GDM1 (cell line): ENCODE data around the gene LRP8.

Experiments used
- DNase-seq: peaks from one replicate; lab custom pipeline; 2025; lab: John Stamatoyannopoulos, UW

LRP8 gene

DNA sequence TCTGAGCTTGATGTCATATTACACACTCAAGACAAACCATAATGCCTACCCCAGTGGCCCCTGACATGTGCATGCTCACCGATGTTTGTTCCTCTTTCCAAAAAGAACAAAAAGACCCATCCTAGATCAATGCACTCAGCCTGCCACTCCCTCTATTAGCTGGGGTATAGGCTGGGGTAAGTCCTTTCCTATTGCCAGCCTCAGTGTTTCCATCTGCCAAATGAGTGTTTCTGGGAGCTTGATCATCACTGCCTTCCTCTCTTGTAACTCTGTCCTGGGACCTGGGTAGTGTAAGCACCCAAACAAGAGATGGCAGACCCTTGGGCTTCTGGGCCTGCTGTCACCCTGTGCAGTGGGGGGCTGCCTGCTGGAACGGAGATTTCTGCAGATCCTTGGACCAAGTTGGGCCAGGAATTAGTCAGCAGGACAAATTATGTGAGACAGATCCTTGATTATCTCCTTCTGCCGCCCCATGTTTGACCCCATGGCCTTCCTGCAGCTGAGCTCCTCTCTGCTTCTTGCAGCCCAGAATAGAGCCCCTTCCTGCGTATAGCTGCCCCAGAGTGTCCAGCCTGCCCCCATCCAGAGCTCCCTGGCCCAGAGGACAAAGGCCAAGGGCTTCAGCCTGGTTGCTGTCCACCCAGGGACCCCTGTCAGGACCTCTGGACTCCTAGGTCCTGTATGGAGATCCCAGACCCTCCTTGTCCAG is 31.5 kb upstream of the LRP8 start:
- no peak for DNase-seq

- DNase-seq, result no peak
Measured at GRCh38 chr1:53356637-53357036, 28.8 kb upstream of the LRP8 start.

DNA sequence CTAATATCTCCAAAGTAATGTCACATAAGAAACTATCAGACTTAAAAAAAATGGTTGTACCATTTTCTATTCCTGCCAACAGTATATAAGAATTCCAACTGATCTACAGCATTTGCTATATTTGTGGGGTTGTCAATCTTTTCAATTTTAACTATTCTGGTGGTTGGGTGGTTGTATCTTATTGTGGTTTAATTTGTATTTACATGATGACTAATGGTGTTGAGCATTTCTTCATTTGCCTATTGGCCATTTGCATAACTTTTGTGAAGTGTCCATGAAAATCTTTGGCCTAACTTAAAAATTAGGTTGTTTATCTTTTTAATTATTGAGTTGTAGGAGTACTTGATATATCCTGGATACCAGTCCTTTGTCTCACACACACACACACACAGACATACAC is 26.2 kb upstream of the LRP8 start:
- DNase-seq, result no peak

DNA sequence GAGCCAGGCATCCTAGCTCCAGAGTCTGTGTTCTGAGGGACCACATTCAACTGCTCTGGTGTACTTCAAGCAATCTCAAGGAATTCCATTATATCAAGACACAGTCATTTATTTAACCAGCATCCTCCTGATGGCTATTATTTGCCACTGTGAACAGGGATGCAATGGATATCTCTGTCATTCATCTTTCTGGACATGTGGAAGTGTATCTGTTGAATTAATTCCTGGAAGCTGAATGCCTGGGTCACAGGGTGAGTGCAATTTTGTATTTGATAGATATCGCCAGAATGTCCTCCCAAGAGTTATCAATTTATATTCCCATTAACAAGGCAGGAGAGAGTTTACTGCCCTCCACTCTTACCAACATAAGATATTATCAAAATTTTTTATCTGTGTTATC is 24.7 kb upstream of the LRP8 start:
- DNase-seq, result no peak

DNA sequence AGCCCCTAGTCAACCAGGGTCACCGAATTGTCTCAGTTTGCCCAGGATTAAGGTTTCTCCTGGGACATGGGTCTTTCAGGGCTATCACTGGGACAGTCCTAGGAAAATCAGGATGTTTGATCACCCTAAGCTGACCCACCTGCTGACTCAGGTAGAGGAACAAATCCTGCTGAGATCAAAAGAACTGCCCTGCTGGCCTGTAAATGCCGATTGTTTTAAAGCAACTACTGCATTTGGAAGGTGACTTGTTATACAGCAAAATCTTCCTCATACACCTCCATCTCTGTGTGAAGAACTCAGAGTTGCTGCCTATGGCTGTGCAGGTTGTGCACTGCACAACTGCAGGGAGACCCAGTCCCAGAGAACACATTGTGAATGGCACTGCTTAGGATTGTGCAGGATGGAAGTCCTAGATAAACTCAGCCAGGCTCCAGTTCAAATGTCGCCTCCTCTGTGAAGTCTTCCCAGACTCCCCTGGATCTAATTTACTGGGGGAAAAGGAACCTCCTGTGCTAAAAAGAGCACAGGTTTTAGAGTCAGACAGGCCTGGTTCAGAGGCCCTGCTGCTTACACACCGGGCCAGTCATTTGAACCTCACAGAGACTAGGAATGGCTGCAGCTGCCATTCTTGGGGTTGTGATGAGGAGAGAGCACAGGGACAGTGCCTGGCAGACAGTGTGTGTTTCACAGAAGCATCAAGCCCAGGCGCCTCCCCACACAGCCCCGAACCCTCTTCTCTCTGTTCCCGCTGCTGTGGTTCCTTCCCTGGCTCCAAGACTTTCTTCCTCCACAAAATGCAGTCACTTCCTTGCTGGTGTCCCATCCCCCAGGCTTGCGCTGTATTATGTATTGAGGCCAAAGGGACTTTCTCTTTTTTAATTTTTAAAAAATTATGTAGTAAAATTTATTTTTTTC is 23.2 kb upstream of the LRP8 start:
- DNase-seq, result no peak

DNA sequence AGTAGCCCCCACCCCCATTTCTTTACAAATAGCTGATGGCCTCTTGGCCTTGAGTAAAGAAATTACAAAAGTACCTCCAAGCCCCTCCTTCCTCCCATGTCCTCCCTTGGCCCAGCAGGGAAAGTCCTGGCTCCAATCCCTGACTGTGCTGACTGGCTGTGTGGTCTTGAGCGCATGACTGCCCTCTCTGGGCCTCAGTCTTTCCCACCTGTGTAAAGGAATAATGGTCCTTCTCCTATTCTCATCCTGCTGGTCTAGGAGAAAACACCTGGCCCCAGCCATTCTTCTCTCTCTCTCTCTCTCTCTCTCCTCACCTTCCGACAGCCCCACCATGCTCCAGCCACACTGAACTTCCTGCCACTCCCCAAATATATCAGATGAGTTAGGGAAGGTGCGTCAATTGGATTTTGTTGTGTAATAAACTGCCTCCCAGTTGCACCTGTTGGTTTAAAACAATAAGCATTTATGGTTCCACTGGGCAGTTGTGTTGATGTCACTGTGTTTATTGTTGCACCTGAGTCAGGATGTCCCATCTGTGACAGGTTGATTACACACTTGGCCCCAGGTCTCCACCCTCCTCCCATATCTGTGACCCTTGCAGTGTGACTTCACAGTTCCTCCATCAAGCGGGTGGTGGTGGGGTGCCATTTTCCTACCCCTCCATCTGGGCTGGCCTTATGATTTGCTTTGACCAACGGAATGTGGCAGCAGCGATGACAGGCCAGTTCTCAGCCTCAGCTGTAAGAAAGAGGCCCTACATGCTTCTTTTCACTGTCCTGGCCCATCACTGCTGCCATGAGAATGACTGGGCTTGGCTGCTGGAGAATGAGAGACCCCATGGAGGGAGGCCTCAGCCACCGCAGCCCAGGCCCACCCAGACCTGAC is 22.3 kb upstream of the LRP8 start:
- DNase-seq, result no peak

GRCh38 chr1:53349369-53349835 is 21.5 kb upstream of the LRP8 start:
- DNase-seq, result no peak

GRCh38 chr1:53348486-53349368 is 20.9 kb upstream of the LRP8 start:
- no peak for DNase-seq

- DNase-seq, result no peak
Measured at GRCh38 chr1:53346814-53347176, 18.9 kb upstream of the LRP8 start.

DNA sequence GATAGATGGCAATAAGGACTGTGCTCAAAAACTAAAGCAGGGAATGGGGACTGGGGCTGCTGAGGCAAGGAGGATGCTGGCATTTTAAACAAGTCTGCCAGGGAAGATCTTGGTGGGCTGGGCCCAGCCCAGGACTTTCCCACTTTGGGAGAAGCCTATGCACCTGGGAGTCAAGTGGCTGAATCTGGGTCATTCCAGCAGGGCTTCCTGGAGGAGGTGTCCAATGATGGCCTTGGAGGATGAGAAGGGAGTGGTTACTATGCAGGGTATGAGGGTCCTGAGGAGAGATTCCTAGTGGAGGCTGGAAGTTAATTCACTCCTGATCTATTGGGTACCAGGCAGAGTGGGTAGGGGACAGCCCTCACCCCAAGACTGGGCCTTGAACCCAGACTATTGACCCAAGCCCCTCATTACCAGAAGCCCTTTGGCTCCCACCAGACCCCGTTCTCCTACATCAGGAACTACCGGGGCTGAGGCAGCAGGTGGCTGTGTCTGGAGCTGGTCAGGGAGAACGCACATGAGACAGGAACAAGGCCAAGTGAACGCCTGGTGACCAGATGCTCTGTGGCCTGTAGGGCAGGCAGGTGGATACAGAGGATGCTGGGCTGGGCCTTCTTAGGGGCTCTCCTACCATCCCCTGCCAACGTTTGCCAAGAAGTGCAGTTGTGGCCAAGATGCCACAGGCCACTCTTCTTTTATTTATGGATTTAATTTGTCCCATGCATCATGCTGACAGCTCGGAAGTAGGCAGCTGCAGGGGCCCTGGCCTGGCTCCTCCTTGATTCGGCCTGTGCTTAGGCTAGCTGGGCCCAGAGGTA is 18.3 kb upstream of the LRP8 start:
- no peak for DNase-seq

DNA sequence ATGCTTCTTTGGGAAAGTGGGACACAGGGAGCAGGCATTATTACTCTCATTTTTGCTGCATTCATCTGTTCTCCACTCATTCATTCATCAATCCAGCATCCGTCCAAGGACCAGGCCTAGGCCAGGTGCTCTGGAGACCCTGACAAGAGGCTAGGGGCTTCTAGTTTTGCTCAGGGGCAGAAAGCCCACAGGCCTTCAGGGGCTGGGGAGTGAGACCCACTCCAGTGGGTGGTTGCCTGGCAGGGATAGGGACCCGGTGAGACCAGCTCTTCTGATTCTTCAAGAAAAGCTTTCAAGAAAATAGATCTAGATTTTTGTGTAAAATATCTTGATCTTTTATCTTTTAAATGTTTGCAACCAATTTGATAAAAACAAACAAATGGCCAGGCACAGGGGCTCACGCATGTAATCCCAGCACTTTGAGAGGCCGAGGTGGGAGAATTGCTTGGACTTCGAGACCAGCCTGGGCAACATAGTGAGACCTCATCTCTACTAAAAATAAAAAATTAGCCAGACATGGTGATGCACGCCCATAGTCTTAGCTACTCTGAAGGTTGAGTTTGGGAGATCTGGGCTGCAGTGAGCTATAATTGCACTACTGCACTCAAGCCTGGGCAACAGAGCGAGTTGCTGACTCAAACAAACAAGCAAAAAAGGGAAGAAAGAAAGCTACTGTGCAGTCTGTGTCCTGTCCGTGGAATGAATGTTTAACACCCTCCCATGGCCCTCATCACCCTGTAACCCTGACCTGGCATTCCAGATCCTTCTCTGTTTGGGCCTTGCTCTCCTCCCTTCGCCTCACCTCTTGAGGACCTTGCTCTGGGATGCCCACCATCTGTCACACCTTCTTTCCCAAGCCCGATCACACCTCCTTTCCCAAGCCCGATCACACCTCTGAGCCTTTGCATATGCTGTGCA is 17.3 kb upstream of the LRP8 start:
- no peak for DNase-seq

GRCh38 chr1:53343831-53344668 is 16.2 kb upstream of the LRP8 start:
- DNase-seq, result no peak

DNA sequence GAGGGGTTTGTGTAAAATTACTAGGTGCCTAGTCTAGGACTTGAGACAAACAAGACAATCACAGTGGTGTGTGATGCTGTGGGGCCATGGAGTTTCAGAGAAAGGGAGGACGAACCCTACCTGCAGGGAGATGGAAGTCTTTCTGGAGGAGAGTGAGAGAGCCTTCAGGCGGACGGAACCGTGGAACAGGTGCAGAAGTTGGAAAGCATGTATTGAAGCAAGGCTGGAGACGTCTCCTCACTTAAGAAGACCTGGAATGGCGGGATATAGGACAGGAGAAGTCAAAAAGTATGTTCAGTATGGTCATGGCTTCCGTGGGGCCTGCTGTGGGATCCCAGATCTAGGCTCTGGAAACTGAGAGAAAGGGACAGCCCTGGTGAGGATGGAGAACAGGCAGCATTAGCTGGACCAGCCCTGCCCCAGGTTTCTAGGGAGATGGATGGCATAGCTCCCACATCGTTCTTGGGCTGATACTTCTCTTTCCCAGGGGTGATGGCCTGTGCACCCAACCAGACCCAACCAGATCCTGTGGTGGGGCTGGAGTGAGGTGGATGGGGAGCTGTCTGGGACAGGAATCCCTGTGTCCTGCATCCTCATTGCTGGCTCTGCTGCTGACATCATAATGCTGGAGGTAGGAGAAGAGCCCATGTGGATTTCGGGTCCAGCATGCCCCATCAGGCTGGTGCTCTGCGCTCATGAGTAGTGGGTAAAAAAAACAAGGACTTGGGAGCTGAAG is 15.0 kb upstream of the LRP8 start:
- DNase-seq, result no peak

GRCh38 chr1:53341961-53342707 is 14.3 kb upstream of the LRP8 start:
- no peak for DNase-seq

GRCh38 chr1:53341521-53341895 is 13.6 kb upstream of the LRP8 start:
- no peak for DNase-seq

- no peak for DNase-seq
Measured at GRCh38 chr1:53340660-53341520, 13.0 kb upstream of the LRP8 start.
